ENCODE measurements around the gene CERS6. TPM values are rescaled to one million over a fixed set of nuclear protein-coding genes. Genes with fewer than 3 reads are reported as not detected.

CERS6 gene
- total RNA-seq, 1 experiment from 2014 or later, result 32.0 TPM

GRCh38 chr2:168599738-168600137 lies 143.7 kb downstream of the CERS6 start:
- no peak for DNase-seq (ENCODE audit: low spot score)

GRCh38 chr2:168600949-168601348 lies 144.9 kb downstream of the CERS6 start:
- no peak for DNase-seq (ENCODE audit: low spot score)

GRCh38 chr2:168601741-168602140 lies 145.7 kb downstream of the CERS6 start:
- no peak for DNase-seq (ENCODE audit: low spot score)

- no peak for DNase-seq (ENCODE audit: low spot score)
These were observed 146.3 kb downstream of the CERS6 start for GRCh38 chr2:168602379-168602778.

GRCh38 chr2:168602846-168603401 lies 146.9 kb downstream of the CERS6 start:
- DNase-seq (ENCODE audit: low spot score), result no peak

- DNase-seq (ENCODE audit: low spot score), result no peak
These were observed 147.4 kb downstream of the CERS6 start for GRCh38 chr2:168603439-168603961.

GRCh38 chr2:168604252-168604651 lies 148.2 kb downstream of the CERS6 start:
- DNase-seq (ENCODE audit: low spot score), result no peak

- no peak for DNase-seq (ENCODE audit: low spot score)
These were observed 151.9 kb downstream of the CERS6 start for GRCh38 chr2:168607992-168608391.

- DNase-seq (ENCODE audit: low spot score), result no peak
These were observed 152.7 kb downstream of the CERS6 start for GRCh38 chr2:168608796-168609195.

GRCh38 chr2:168611091-168611490 lies 155.0 kb downstream of the CERS6 start:
- no peak for DNase-seq (ENCODE audit: low spot score)

GRCh38 chr2:168611896-168612650 lies 156.0 kb downstream of the CERS6 start:
- DNase-seq (ENCODE audit: low spot score), result no peak

- DNase-seq (ENCODE audit: low spot score), result no peak
These were observed 156.6 kb downstream of the CERS6 start for GRCh38 chr2:168612719-168613118.

GRCh38 chr2:168613551-168613950 lies 157.5 kb downstream of the CERS6 start:
- DNase-seq (ENCODE audit: low spot score), result no peak

- DNase-seq (ENCODE audit: low spot score), result no peak
These were observed 158.3 kb downstream of the CERS6 start for GRCh38 chr2:168614172-168615018.

- DNase-seq (ENCODE audit: low spot score), result no peak
These were observed 164.5 kb downstream of the CERS6 start for GRCh38 chr2:168620554-168620953.

GRCh38 chr2:168622559-168622958 lies 166.5 kb downstream of the CERS6 start:
- peak; percentile 78 for DNase-seq (ENCODE audit: low spot score)

- no peak for DNase-seq (ENCODE audit: low spot score)
These were observed 168.0 kb downstream of the CERS6 start for GRCh38 chr2:168624028-168624427.

- peak; percentile 17 for DNase-seq (ENCODE audit: low spot score)
These were observed 170.0 kb downstream of the CERS6 start for GRCh38 chr2:168626096-168626495.

- DNase-seq (ENCODE audit: low spot score), result no peak
These were observed 170.6 kb downstream of the CERS6 start for GRCh38 chr2:168626647-168627046.

GRCh38 chr2:168632709-168633121 lies 176.6 kb downstream of the CERS6 start:
- DNase-seq (ENCODE audit: low spot score), result no peak

- DNase-seq (ENCODE audit: low spot score), result no peak
These were observed 177.1 kb downstream of the CERS6 start for GRCh38 chr2:168633200-168633599.

GRCh38 chr2:168633895-168634294 lies 177.8 kb downstream of the CERS6 start:
- no peak for DNase-seq (ENCODE audit: low spot score)

Measured in HT-29 (cell line).